Large intestine (tissue), 3 donors: Measurements from ENCODE around the gene PCDHB4. TPM values are rescaled to one million over a fixed set of nuclear protein-coding genes. Genes with fewer than 3 reads are reported as not detected.
"Not testable (repeated sequence)": the region's sequence is repeated elsewhere in the genome, so short reads cannot be mapped to it uniquely, and the experiment has no call there.

Experiments
- DNase-seq, 2 donors: peaks; one replicate each; pipeline versions ENCODE4 v3.0.0 to v3.0.0-alpha.2; 2013
- H3K27ac ChIP-seq: one replicate; pipeline ENCODE4 v1.5.1; 2013; ENCODE audit warnings: low read length
- H3K27me3 ChIP-seq: 2 replicates; pipeline ENCODE4 v1.6.1; 2013; ENCODE audit warnings: low read length; ENCODE audit not compliant: control insufficient read depth, insufficient read depth
- H3K36me3 ChIP-seq: 2 replicates; pipeline ENCODE4 v1.6.1; 2013; ENCODE audit warnings: low read length; ENCODE audit not compliant: control insufficient read depth, insufficient read depth
- H3K4me1 ChIP-seq: one replicate; pipeline ENCODE4 v1.6.1; 2013; ENCODE audit warnings: low read length; ENCODE audit not compliant: control insufficient read depth, insufficient read depth
- H3K4me3 ChIP-seq: one replicate; pipeline ENCODE4 v1.5.1; 2013; ENCODE audit warnings: low read length
- H3K9me3 ChIP-seq: one replicate; pipeline ENCODE4 v1.6.1; 2013; ENCODE audit warnings: mild to moderate bottlenecking, low read depth, low read length, moderate library complexity; ENCODE audit not compliant: control insufficient read depth
- WGBS: methylation state at CpG from one replicate; pipeline ENCODE4 v1.1.5; 2013; ENCODE audit warnings: low lambda C conversion rate; ENCODE audit not compliant: insufficient coverage; 5-methylcytosine and 5-hydroxymethylcytosine counted together
- polyA plus RNA-seq: library from polyadenylated mRNA; unstranded; fragments of 120-200 nt; gene quantifications from one replicate; pipeline ENCODE4 v1.2.1, GENCODE V29; 2013

The PCDHB4 gene
- polyA plus RNA-seq, 1 donor = 1.6 TPM

GRCh38 chr5:141101059-141101458 is 20.6 kb upstream of the PCDHB4 start:
- WGBS = no CpG with 5 or more reads among the region's 20 CpGs
- peaks cover 8% of the 10 kb centered on the region for H3K27me3 ChIP-seq
- H3K4me1 ChIP-seq = no peaks in the 10 kb centered on the region
- no peak overlapping the region for H3K27ac ChIP-seq
- H3K9me3 ChIP-seq = peaks cover 20% of the 10 kb centered on the region
- no peak for DNase-seq
- no peak overlapping the region for H3K4me3 ChIP-seq
- no peaks in the 10 kb centered on the region for H3K36me3 ChIP-seq

- H3K4me1 ChIP-seq, DNase-seq, H3K4me3 ChIP-seq, H3K27me3 ChIP-seq, H3K27ac ChIP-seq, H3K36me3 ChIP-seq: not testable (repeated sequence)
- no CpG with 5 or more reads among the region's 39 CpGs for WGBS
- H3K9me3 ChIP-seq = peaks cover 13% of the 10 kb centered on the region
These were observed 19.5 kb upstream of the PCDHB4 start for GRCh38 chr5:141102070-141102469.

GRCh38 chr5:141102471-141102870 is 19.1 kb upstream of the PCDHB4 start:
- H3K9me3 ChIP-seq = peaks cover 14% of the 10 kb centered on the region
- H3K4me3 ChIP-seq, H3K27ac ChIP-seq, H3K4me1 ChIP-seq, H3K36me3 ChIP-seq, H3K27me3 ChIP-seq, DNase-seq: not testable (repeated sequence)
- WGBS = no CpG with 5 or more reads among the region's 38 CpGs

- Histone ChIP-seq H3K4me1 (no peaks in the 10 kb centered on the region), H3K27me3 (peaks cover 8% of the 10 kb centered on the region), H3K27ac (no peak overlapping the region), H3K9me3 (peaks cover 18% of the 10 kb centered on the region), H3K36me3 (no peaks in the 10 kb centered on the region), H3K4me3 (no peak overlapping the region)
- WGBS = no CpG with 5 or more reads among the region's 2 CpGs
- no peak for DNase-seq
These were observed 16.3 kb upstream of the PCDHB4 start for GRCh38 chr5:141105350-141105749.

GRCh38 chr5:141119250-141119649 is 2.4 kb upstream of the PCDHB4 start:
- H3K9me3 ChIP-seq = peaks cover 5% of the 10 kb centered on the region
- no peaks in the 10 kb centered on the region for H3K4me1 ChIP-seq
- no peak overlapping the region for H3K27ac ChIP-seq
- no peak overlapping the region for H3K4me3 ChIP-seq
- H3K27me3 ChIP-seq = no peaks in the 10 kb centered on the region
- DNase-seq = no peak
- H3K36me3 ChIP-seq = no peaks in the 10 kb centered on the region
- 50% methylated on average over 2 of the region's 2 CpGs for WGBS

GRCh38 chr5:141121985-141122384 is 367 bp downstream of the PCDHB4 start:
- peaks cover 5% of the 10 kb centered on the region for H3K9me3 ChIP-seq
- no peak for DNase-seq
- 80% methylated on average over 1 of the region's 12 CpGs for WGBS

GRCh38 chr5:141123396-141124135 is 1.9 kb downstream of the PCDHB4 start:
- H3K9me3 ChIP-seq, H3K4me1 ChIP-seq, H3K27me3 ChIP-seq, H3K27ac ChIP-seq, DNase-seq, H3K36me3 ChIP-seq, H3K4me3 ChIP-seq: not testable (repeated sequence)
- WGBS = no CpG with 5 or more reads among the region's 73 CpGs

More at GRCh38 chr5:141121985-141122384, 367 bp downstream of the PCDHB4 start:
- H3K27me3 ChIP-seq = no peaks in the 10 kb centered on the region
- H3K36me3 ChIP-seq = no peaks in the 10 kb centered on the region
- no peak overlapping the region for H3K4me3 ChIP-seq
- no peaks in the 10 kb centered on the region for H3K4me1 ChIP-seq
- H3K27ac ChIP-seq = no peak overlapping the region

GRCh38 chr5:141127305-141127704 is 5.7 kb downstream of the PCDHB4 start:
- H3K36me3 ChIP-seq = no peaks in the 10 kb centered on the region
- WGBS = no CpG with 5 or more reads among the region's 1 CpG
- peaks cover 5% of the 10 kb centered on the region for H3K9me3 ChIP-seq
- H3K4me1 ChIP-seq = no peaks in the 10 kb centered on the region
- no peak for DNase-seq
- no peak overlapping the region for H3K4me3 ChIP-seq
- no peak overlapping the region for H3K27ac ChIP-seq
- H3K27me3 ChIP-seq = no peaks in the 10 kb centered on the region

- Histone ChIP-seq H3K4me3 (peak within 1 kb of the TSS; percentile 13), H3K36me3 (no peaks in the 10 kb centered on the region), H3K27me3 (peaks cover 10% of the 10 kb centered on the region), H3K4me1 (no peaks in the 10 kb centered on the region), H3K9me3 (peaks cover 18% of the 10 kb centered on the region), H3K27ac (no peak within 1 kb of the TSS)
- WGBS = 17% methylated on average over 2 of the region's 22 CpGs
- DNase-seq = no peak
These were observed 13.6 kb downstream of the PCDHB4 start, which contains the start of gene PCDHB5 for GRCh38 chr5:141135030-141135717. PCDHB5 (plus strand) TSS chr5:141135206; CDS start chr5:141135435, 229 bp downstream.

GRCh38 chr5:141135718-141136266 is 14.2 kb downstream of the PCDHB4 start:
- no peak overlapping the region for H3K27ac ChIP-seq
- no peaks in the 10 kb centered on the region for H3K36me3 ChIP-seq
- no peak overlapping the region for H3K4me3 ChIP-seq
- peaks cover 10% of the 10 kb centered on the region for H3K27me3 ChIP-seq
- no peaks in the 10 kb centered on the region for H3K4me1 ChIP-seq
- H3K9me3 ChIP-seq = peaks cover 18% of the 10 kb centered on the region
- 50% methylated on average over 2 of the region's 19 CpGs for WGBS
- DNase-seq = no peak
